Measurements from ENCODE around the gene IGF2BP3.

Gene IGF2BP3

GRCh38 chr7:23470330-23471105 lies at the start of gene IGF2BP3:
TSS of gene IGF2BP3 (minus strand) at chr7:23470491. CDS start at chr7:23470110, 381 bp downstream.
- no peak for TF ChIP-seq CTCF (IDR thresholded peaks at IDR 0.05)

DNA sequence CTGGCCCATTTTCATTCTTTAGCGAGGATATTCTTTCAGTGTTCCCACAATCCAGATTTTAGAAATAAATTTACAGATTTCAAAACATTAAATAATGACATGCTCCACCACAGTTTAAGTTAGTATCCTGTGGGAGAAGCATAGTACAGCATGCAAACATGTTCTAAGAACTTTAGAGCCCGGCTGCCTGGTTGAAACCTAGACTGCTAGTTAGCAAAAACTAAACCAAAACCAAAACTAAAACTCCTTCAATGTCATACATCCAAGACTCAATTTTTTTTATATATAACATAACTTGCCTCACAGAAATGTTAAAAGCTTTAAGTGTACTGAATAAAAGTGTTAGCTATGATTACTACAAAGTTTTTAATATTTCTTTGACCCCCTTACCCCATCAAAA lies 44.5 kb upstream of the IGF2BP3 start:
- TF ChIP-seq CTCF (IDR thresholded peaks at IDR 0.05) = no peak

- no peak for TF ChIP-seq CTCF (IDR thresholded peaks at IDR 0.05)
These were observed 23.7 kb upstream of the IGF2BP3 start for GRCh38 chr7:23494009-23494408.

- no peak for TF ChIP-seq CTCF (IDR thresholded peaks at IDR 0.05)
These were observed 21.2 kb upstream of the IGF2BP3 start for GRCh38 chr7:23491502-23491901.

DNA sequence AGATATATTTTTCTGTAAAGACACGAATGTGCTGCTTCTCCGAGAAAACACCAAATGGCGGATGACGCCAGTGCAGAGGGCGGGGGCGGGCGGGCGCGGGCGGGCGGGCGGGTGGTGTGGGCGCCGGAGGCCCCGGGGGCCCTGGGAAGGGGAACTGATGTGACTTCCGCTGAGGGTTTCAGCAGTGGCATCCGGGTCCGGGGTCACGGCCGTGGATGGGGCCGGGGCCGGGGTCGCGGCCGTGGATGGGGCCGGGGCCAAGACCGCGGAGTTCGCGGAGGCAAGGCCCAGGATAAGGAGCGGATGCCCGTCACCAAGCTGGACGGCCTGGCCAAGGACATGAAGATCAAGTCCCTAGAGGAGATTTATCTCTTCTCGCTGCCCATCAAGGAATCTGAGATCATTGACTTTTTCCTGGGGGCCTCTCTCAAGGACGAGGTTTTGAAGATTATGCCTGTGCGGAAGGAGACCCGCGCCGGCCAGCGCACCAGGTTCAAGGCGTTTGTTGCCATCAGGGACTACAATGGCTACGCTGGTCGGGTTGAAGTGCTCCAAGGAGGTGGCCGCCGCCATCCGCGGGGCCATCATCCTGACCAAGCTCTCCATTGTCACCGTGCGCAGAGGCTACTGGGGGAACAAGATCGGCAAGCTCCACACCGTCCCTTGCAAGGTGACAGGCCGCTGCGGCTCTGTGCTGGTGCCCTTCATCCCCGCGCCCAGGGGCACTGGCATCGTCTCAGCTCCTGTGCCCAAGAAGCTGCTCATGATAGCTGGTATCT lies 20.3 kb upstream of the IGF2BP3 start:
- no peak for TF ChIP-seq CTCF (IDR thresholded peaks at IDR 0.05)

GRCh38 chr7:23487670-23488069 lies 17.4 kb upstream of the IGF2BP3 start:
- no peak for TF ChIP-seq CTCF (IDR thresholded peaks at IDR 0.05)

GRCh38 chr7:23486002-23486773 lies 15.9 kb upstream of the IGF2BP3 start:
- no peak for TF ChIP-seq CTCF (IDR thresholded peaks at IDR 0.05)
